Epithelial cell of esophagus (primary cell): ENCODE results near the gene KCNIP1.

Source experiments
- DNase-seq: peaks from one replicate; pipeline ENCODE4 v3.0.0; 2010; ENCODE audit warnings: low read depth
- H3K4me3 ChIP-seq: 2 replicates; pipeline ENCODE4 v1.5.1; 2011; ENCODE audit warnings: mild to moderate bottlenecking, low read length, control low read depth
- CTCF ChIP-seq: IDR thresholded peaks from 2 replicates; pipeline ENCODE4 v1.5.1; 2011; ENCODE audit warnings: low read depth, mild to moderate bottlenecking, low read length, control low read depth, inconsistent platforms; ENCODE audit not compliant: insufficient read depth; ENCODE audit errors: missing control alignments

Gene KCNIP1

GRCh38 chr5:170522211-170523141, 18.7 kb downstream of the KCNIP1 start:
- no peak for TF ChIP-seq CTCF
- peak; percentile 51 for DNase-seq
- no peak overlapping the region for H3K4me3 ChIP-seq

- TF ChIP-seq CTCF: no peak
- no peak for DNase-seq
- no peak overlapping the region for H3K4me3 ChIP-seq
Observed at GRCh38 chr5:170523142-170523551, 19.3 kb downstream of the KCNIP1 start.

- TF ChIP-seq CTCF: no peak
- no peak for DNase-seq
- H3K4me3 ChIP-seq: no peak overlapping the region
Observed at GRCh38 chr5:170523830-170524229, 20.0 kb downstream of the KCNIP1 start.

- no peak for DNase-seq
- H3K4me3 ChIP-seq: no peak overlapping the region
- no peak for TF ChIP-seq CTCF
Observed at GRCh38 chr5:170524576-170524975, 20.8 kb downstream of the KCNIP1 start.

- no peak for TF ChIP-seq CTCF
- H3K4me3 ChIP-seq: no peak overlapping the region
Observed at GRCh38 chr5:170525470-170526211, 21.8 kb downstream of the KCNIP1 start.

GRCh38 chr5:170527991-170528390, 24.2 kb downstream of the KCNIP1 start:
- TF ChIP-seq CTCF: no peak
- no peak for DNase-seq
- H3K4me3 ChIP-seq: no peak overlapping the region

More at GRCh38 chr5:170525470-170526211, 21.8 kb downstream of the KCNIP1 start:
- DNase-seq: no peak

- DNase-seq: no peak
Observed at GRCh38 chr5:170528976-170529375, 25.2 kb downstream of the KCNIP1 start.

More at GRCh38 chr5:170528976-170529375, 25.2 kb downstream of the KCNIP1 start:
- TF ChIP-seq CTCF: no peak
- H3K4me3 ChIP-seq: no peak overlapping the region
